RPMI8226 (cell line): ENCODE measurements around the gene CLOCK.
"Not testable (repeated sequence)": the region's sequence is repeated elsewhere in the genome, so short reads cannot be mapped to it uniquely, and the experiment has no call there.

Experiments used
- DNase-seq: peaks from one replicate; pipeline ENCODE4 v3.0.0-alpha.2; 2015

Gene CLOCK, protein sequence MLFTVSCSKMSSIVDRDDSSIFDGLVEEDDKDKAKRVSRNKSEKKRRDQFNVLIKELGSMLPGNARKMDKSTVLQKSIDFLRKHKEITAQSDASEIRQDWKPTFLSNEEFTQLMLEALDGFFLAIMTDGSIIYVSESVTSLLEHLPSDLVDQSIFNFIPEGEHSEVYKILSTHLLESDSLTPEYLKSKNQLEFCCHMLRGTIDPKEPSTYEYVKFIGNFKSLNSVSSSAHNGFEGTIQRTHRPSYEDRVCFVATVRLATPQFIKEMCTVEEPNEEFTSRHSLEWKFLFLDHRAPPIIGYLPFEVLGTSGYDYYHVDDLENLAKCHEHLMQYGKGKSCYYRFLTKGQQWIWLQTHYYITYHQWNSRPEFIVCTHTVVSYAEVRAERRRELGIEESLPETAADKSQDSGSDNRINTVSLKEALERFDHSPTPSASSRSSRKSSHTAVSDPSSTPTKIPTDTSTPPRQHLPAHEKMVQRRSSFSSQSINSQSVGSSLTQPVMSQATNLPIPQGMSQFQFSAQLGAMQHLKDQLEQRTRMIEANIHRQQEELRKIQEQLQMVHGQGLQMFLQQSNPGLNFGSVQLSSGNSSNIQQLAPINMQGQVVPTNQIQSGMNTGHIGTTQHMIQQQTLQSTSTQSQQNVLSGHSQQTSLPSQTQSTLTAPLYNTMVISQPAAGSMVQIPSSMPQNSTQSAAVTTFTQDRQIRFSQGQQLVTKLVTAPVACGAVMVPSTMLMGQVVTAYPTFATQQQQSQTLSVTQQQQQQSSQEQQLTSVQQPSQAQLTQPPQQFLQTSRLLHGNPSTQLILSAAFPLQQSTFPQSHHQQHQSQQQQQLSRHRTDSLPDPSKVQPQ

GRCh38 chr4:55546756-55547465 lies at the start of gene CLOCK:
TSS of gene CLOCK (minus strand) at chr4:55546909. CDS start at chr4:55482785, 64,124 bp downstream.
- peak; percentile 87 for DNase-seq

DNA sequence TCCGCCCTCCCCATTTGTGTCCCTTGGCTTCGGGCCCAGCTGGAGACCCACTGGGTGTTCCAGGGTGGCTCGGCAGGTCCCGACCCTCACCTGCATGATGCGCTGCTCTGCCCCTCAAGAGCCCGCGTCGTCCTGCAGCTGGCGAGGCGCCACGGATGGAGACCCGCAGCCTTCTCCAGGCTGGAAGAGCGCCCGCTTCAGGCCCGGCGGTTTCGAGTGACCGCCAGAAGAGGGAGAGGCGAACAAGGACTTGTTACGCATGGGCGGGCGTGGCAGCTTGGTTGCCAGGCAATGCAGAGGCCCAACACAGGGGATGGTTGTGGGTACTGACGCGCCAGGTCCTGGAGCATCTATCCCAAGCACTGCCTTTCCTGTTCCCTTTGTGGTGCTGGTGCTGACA lies 45.3 kb upstream of the CLOCK start, which contains the start of gene PDCL2:
PDCL2 (minus strand) TSS at position 232 of the 400 bp plus-strand sequence; CDS start at position 96, 136 bp downstream.
- no peak for DNase-seq

GRCh38 chr4:55588160-55588559 lies 41.5 kb upstream of the CLOCK start:
- no peak for DNase-seq

DNA sequence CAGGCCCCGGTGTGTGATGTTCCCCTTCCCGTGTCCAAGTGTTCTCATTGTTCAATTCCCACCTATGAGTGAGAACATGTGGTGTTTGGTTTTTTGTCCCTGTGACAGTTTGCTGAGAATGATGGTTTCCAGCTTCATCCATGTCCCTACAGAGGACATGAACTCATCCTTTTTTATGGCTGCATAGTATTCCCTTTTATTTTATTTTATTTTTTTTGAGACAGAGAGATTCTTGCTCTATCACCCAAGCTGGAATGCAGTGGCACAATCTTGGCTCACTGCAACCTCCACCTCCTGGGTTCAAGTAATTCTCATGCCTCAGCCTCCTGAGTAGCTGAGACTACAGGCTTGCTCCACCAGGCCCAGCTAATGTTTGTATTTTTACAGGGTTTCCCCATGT lies 36.1 kb upstream of the CLOCK start:
- not testable (repeated sequence) for DNase-seq

DNA sequence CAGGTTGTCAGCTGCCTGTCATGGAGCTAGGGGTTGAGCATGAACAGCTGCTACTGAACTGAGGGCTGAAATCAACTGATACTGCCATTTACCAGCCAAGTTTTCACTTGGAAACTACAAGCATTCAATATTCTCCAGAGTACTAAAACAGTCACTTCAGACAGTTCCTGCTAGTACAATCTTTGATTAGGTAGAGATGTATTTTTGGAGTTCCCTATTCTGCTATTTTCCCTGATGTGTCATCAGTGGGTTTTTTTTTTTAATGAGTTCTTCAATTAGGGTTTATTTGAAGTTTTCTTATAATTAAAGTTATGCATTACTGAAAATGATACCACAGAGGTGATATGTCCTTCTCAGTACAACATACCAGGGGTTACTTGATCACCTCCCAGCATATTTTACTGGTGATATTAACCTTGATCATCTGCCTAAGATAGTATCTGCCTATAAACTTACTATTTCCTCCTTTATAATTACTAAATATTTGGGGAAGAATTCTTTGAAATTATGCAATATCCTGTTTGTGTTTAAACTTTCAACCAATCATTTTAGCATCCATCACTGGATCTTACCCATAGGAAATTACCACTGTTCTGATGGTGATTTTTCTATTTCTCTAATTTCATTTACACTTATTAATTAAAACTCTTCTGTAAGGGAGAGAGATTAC lies 31.8 kb upstream of the CLOCK start:
- DNase-seq = no peak

- DNase-seq = no peak
These were observed 28.8 kb upstream of the CLOCK start for GRCh38 chr4:55575513-55575912.

GRCh38 chr4:55574252-55574651 lies 27.5 kb upstream of the CLOCK start:
- no peak for DNase-seq

GRCh38 chr4:55571806-55572205 lies 25.1 kb upstream of the CLOCK start:
- no peak for DNase-seq

GRCh38 chr4:55568905-55569504 lies 22.3 kb upstream of the CLOCK start:
- DNase-seq = no peak

DNA sequence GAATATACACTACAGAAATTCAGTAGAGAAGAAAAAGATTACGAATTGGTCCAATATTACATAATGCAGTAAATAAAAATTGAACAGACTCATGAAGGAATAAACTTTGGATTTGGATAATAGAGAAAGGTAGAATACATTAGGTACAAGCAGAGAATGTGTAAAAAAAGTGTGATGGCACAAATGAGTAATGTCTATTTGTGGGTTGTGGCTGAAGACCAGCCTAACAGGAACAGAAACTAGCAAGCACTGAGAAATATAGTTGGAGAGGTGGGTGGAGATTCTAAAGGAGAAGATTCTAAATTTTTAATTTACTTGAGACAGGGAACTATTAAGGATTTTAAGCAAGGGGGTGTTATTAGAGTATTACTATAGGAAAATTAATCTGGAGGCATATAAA lies 15.2 kb upstream of the CLOCK start:
- DNase-seq = peak; percentile 53

DNA sequence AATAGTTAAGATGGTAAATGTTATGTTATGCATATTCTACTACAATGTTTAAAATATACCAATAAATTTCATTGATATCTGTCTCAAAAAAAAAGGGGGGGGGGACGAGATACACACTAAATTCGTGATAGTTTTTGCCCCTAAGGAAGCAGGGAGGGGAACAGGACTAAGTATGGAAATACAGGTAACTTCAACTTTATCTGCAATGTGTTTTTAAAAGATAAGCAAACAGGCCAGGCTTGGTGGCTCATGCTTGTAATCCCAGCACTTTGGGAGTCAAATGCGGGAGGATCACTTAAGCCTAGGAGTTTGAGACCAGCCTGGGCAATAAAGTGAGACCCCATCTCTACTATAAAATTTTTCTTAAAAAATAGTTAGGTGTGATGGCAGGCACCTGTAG lies 13.4 kb upstream of the CLOCK start:
- no peak for DNase-seq

DNA sequence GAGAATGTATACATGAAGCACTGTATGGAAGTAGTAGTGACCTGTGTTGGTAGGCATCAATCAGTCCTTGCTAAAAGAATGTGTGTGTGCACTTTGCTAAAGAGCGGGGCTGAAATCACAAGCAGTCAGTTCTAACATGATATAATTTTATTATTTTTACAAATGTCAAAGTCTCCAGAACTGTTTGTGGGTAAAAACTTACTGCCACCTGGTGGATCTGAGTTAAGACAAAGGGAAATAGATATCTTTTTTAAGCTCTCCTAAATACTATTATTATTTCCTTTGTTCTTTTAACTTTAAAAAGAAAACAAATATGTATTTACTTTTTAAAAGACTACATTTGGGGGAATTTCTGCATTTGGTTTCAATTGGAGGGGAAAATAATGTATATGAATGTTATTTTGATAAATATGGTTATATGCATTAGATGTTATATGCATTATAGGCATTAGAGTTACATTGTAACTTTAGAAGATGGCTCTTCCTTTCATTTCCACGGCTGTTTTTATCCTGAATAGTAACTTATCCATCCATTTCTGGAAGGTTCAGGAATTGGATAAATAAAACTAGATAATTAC lies 7.8 kb upstream of the CLOCK start:
- peak; percentile 8 for DNase-seq

DNA sequence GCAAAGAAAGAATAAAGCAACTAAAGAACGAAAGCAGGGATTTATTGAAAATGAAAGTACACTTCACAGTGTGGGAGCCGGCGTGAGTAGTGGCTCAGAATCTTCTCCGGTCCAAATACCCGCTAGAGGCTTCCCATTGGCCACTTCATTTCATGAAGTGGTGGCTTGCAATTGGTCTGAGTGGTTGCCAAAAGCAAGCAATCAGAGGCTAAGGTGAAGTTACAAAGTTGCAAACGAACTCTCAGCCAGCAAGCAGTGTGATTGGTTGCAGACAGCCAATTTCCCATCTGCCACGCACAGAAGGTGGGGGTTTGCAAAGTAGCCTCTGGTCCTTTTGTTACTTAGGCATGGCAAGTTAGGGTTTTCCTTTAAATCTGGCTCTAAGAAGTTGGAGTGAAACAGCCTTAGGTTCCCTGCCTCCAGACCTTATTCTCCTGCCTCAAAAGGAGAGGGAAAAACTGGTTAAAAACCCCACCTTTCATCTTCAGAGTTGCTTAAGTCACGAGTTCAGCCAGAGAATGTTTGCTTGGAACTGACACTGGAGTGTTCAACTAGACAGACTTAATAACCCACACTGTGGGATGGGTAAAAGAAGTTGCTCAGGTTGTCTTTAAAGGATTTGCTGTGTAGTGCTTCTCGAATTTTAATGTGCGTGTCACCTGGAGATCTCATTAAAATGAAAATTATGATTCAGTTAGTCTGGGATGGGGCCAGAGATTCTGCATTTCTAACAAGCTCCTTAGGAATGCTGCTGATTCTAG lies 6.9 kb upstream of the CLOCK start:
- peak; percentile 75 for DNase-seq

GRCh38 chr4:55551964-55552363 lies 5.3 kb upstream of the CLOCK start:
- not testable (repeated sequence) for DNase-seq

GRCh38 chr4:55549888-55550287 lies 3.2 kb upstream of the CLOCK start:
- DNase-seq = no peak

GRCh38 chr4:55547918-55548317 lies 1.2 kb upstream of the CLOCK start:
- DNase-seq = no peak

DNA sequence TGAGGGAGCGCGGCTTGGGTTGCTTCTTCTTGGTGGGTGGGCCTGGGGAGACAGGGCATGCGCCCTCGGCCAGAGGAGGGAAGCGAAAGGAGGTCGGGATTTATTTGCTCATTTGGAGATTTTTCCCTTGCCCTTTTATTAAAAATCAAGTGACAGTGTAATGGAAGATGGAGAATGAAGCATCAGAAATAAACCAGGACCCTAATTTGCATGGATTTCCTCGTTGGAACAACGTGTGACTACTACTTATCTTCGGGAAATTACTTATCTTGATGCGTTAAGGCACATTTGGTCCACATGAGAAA lies 709 bp upstream of the CLOCK start:
- no peak for DNase-seq

- DNase-seq = no peak
These were observed 278 bp downstream of the CLOCK start for GRCh38 chr4:55546506-55546755.

DNA sequence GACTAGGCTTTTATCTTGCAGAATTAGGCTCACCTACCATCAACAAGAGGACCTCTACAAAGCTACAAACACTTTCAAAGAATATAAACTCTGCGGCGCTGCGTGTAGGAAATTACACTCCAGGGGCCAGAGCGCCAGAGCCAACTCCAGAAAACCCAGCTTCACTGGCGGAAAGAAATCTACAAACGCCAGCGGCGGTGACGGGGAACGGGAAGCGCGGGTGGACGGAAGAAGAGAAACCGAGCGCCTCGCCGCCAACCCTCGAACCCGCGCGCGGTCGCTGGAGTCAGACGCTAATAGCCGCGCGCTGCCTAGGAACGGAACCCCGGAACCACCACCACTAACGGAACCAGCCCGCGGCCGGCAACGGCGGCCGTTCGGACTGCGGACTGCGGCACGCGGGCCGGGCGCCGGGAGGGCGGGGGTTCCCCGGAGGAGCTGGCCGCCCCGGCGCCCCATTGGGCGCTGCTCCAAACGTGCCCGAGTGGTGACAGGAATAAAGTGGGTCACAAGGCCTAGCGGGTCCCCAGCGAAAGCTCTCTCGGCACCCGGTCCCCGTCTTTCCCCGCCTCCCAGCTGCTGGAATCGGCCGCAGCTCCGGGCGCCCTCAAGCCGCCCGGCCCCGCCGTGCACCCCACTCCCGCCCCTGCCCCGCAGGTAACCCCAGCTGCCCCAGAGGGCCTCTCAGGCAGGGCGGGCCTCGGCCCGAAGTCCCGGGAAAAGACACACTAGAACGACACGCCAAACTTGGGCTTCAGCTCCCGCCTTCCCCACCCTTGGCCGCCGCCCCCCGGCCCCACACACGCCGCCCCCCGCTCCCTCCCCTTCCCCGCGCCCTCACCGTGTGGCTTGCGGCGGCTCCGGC lies 836 bp downstream of the CLOCK start:
- DNase-seq = peak; percentile 71

DNA sequence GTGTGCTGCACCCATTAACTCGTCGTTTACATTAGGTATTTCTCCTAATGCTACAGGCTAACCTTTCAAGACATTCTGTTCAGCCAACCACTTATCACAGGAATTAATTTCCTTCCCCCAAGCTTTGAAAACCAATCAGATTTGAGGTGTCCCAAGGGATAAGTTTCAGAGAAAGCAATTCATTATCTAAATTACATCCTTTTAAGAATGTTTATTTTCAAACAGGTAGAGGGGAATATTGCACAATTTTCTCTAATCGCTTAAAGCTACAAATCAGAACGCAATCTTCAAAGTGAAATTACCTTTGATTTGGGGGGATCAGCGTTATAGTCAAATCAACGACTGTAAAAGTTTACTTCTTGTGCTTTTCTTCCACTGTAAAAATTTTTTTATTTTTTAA lies 1.6 kb downstream of the CLOCK start:
- peak; percentile 28 for DNase-seq

DNA sequence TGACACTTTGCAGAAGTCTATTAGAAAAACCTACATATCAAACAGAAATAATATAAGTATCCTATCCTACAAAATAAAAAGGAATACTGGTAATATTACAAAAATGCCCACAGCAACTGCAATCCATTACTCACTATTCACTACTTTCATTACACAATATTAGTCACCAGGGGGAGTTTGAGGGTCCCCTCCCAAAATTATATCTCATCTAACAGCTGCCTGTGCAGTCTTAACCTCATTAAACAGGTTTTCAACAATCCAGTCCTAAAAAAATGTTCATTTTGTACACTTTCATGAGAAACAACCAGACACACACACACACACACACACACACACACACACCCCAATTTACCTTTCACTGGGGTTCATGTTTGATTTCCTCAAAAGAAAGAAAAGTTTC lies 2.9 kb downstream of the CLOCK start:
- DNase-seq = peak; percentile 18
